ENCODE data around the gene ABCC10.
"Not testable (repeated sequence)": the region's sequence is repeated elsewhere in the genome, so short reads cannot be mapped to it uniquely, and the experiment has no call there.

ABCC10 gene

DNA sequence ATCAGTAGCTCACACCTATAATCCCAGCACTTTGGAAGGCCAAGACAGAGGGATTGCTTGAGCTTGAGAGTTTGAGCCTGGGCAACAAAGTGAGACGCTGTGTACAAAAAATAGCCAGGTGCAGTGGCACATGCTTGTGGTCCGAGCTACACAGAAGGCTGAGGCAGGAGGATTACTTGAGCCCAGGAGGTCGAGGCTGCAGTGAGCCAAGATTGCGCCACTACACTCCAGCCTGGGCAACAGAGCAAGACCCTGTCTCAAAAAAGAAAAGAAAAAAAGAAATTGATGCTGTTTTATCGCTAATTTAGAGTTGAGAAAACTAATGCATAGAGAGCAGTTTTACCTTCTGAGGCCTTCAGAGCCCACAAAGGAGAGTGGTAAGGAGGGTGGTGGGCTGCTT, 71.0 kb downstream of the ABCC10 start:
- DNase-seq: not testable (repeated sequence)

DNA sequence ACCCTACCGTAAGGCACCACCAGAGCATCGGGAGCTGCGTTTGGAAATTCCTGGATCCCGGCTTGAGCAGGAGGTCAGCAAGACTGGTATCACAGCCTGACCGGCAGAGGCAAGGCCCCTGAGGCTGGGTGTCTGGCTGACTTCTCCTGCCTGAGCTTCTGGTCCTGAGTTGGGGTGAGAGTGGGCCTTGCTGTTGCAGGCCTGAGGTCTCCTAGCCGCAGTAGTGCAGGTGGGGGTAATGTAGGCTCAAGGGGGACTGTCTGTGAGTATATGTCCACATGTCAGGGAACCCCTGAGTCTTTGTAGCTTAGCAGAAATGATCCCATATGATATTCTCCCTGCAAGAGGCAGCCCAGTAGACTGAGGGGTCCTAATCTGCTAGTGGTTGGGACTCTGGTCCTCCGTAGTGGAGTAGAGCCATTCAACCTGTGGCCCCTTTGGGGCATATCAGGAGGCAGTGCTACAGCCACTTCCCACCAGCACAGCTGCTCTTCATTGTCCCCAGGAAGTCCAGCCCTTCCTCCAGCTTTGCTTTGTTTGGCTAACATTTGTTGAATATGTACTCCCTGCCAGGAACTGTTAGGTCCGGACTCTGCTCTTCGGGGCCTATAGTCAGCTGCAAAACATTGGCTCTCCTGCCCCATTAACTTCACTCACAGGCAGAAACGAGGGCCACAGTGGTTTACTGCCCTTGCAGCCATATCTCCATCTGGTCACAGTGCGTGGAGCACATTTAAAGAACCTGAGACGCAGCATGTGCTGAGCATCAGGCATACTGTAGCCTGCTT, 71.9 kb downstream of the ABCC10 start:
- no peak for DNase-seq
